Liver (tissue), 9 donors: ENCODE results near the gene TRERF1. TPM values are rescaled to one million over a fixed set of nuclear protein-coding genes. Genes with fewer than 3 reads are reported as not detected.

ENCODE experiments used
- DNase-seq: peaks from one replicate; pipeline ENCODE4 v3.0.0-alpha.2; 2017; ENCODE audit warnings: low spot score
- H3K27ac ChIP-seq, 2 donors: one replicate each; pipeline ENCODE4 v1.7.0; 2013; ENCODE audit warnings: inconsistent platforms in 2 of 2, low read length in 2 of 2, control low read depth in 1 of 2, low read depth in 1 of 2, mild to moderate bottlenecking in 1 of 2
- H3K27me3 ChIP-seq, 4 donors: one replicate each; pipeline versions ENCODE4 v1.6.1 to v1.7.0; 2013; ENCODE audit warnings: low read length in 3 of 4, inconsistent platforms in 1 of 4, mild to moderate bottlenecking in 1 of 4, moderate library complexity in 1 of 4; ENCODE audit not compliant: control insufficient read depth in 4 of 4, insufficient read depth in 4 of 4
- H3K36me3 ChIP-seq, 4 donors: one replicate each; pipeline versions ENCODE4 v1.6.1 to v1.7.0; 2013; ENCODE audit warnings: low read length in 3 of 4, mild to moderate bottlenecking in 3 of 4, low read depth in 1 of 4, moderate library complexity in 1 of 4; ENCODE audit not compliant: control insufficient read depth in 4 of 4, insufficient read depth in 3 of 4
- H3K4me1 ChIP-seq, 4 donors: one replicate each; pipeline versions ENCODE4 v1.6.1 to v1.7.0; 2013; ENCODE audit warnings: low read length in 3 of 4, mild to moderate bottlenecking in 3 of 4, moderate library complexity in 1 of 4; ENCODE audit not compliant: control insufficient read depth in 4 of 4, insufficient read depth in 4 of 4
- H3K4me3 ChIP-seq, 3 donors: one replicate each; pipeline versions ENCODE4 v1.6.1 to v1.7.0; 2013; ENCODE audit warnings: low read length in 3 of 3, control low read depth in 1 of 3, low read depth in 1 of 3, mild to moderate bottlenecking in 1 of 3
- H3K9ac ChIP-seq, 2 donors: one replicate each; pipeline ENCODE4 v1.7.0; 2013; ENCODE audit warnings: low read length in 2 of 2, mild to moderate bottlenecking in 2 of 2, moderate library complexity in 2 of 2, control low read depth in 1 of 2, low read depth in 1 of 2
- H3K9me3 ChIP-seq, 4 donors: one replicate each; pipeline versions ENCODE4 v1.6.1 to v1.7.0; 2013; ENCODE audit warnings: low read length in 3 of 4; ENCODE audit not compliant: control insufficient read depth in 4 of 4
- ATF3 ChIP-seq: IDR thresholded peaks from 2 replicates; pipeline ENCODE4 v1.6.1; 2016; ENCODE audit warnings: antibody characterized with exemption
- CTCF ChIP-seq: fragments of 150-350 bp; IDR thresholded peaks from 2 replicates; pipeline ENCODE4 v1.5.1; 2017; ENCODE audit warnings: improper control_type of control experiment, low read depth, low read length; ENCODE audit not compliant: missing input control
- EGR1 ChIP-seq, 2 donors: IDR thresholded peaks; 2 replicates each; pipeline ENCODE4 v1.6.1; 2016 to 2018; ENCODE audit warnings: antibody characterized with exemption in 2 of 2, low read depth in 2 of 2
- FOXA1 ChIP-seq: IDR thresholded peaks from 2 replicates; pipeline ENCODE4 v1.6.1; 2016; ENCODE audit warnings: antibody characterized with exemption
- FOXA2 ChIP-seq: IDR thresholded peaks from 2 replicates; pipeline ENCODE4 v1.6.1; 2016; ENCODE audit warnings: antibody characterized with exemption
- GABPA ChIP-seq, 2 donors: IDR thresholded peaks in 1 of 2; conservative IDR thresholded peaks in 1 of 2; 2 replicates each; pipeline ENCODE4 v1.6.1; 2016; ENCODE audit warnings: antibody characterized with exemption in 2 of 2, mild to moderate bottlenecking in 1 of 2, moderate library complexity in 1 of 2
- HNF4A ChIP-seq, 2 donors: conservative IDR thresholded peaks; 2 replicates each; pipeline ENCODE4 v1.6.1; 2016; ENCODE audit warnings: antibody characterized with exemption in 2 of 2, mild to moderate bottlenecking in 2 of 2
- HNF4G ChIP-seq: IDR thresholded peaks from 2 replicates; pipeline ENCODE4 v1.6.1; 2016; ENCODE audit warnings: antibody characterized with exemption
- JUND ChIP-seq, 2 donors: IDR thresholded peaks; 2 replicates each; pipeline ENCODE4 v1.6.1; 2016; ENCODE audit warnings: antibody characterized with exemption in 2 of 2
- MAX ChIP-seq: IDR thresholded peaks from 2 replicates; pipeline ENCODE4 v1.6.1; 2016; ENCODE audit warnings: antibody characterized with exemption
- NR2F2 ChIP-seq: IDR thresholded peaks from 2 replicates; pipeline ENCODE4 v1.6.1; 2016; ENCODE audit warnings: antibody characterized with exemption
- RAD21 ChIP-seq, 2 donors: IDR thresholded peaks; 2 replicates each; pipeline ENCODE4 v1.6.1; 2016; ENCODE audit warnings: antibody characterized with exemption in 2 of 2, mild to moderate bottlenecking in 2 of 2
- REST ChIP-seq: IDR thresholded peaks from 2 replicates; pipeline ENCODE4 v1.6.1; 2016; ENCODE audit warnings: antibody characterized with exemption, mild to moderate bottlenecking
- RXRA ChIP-seq, 2 donors: IDR thresholded peaks; 2 replicates each; pipeline ENCODE4 v1.6.1; 2017 to 2018; ENCODE audit warnings: antibody characterized with exemption in 2 of 2, mild to moderate bottlenecking in 1 of 2
- SP1 ChIP-seq: IDR thresholded peaks from 2 replicates; pipeline ENCODE4 v1.6.1; 2018; ENCODE audit warnings: antibody characterized with exemption, mild to moderate bottlenecking
- TAF1 ChIP-seq: conservative IDR thresholded peaks from 2 replicates; pipeline ENCODE4 v1.6.1; 2016; ENCODE audit warnings: antibody characterized with exemption, mild to moderate bottlenecking
- YY1 ChIP-seq: IDR thresholded peaks from 2 replicates; pipeline ENCODE4 v1.6.1; 2016; ENCODE audit warnings: antibody characterized with exemption, mild to moderate bottlenecking
- ZBTB33 ChIP-seq: IDR thresholded peaks from 2 replicates; pipeline ENCODE4 v1.6.1; 2016; ENCODE audit warnings: antibody characterized with exemption
- WGBS: extraction: QIAGEN DNeasy Blood & Tissue Kit; methylation state at CpG from one replicate; pipeline ENCODE4 v1.1.7; 2013; 5-methylcytosine and 5-hydroxymethylcytosine counted together
- polyA plus RNA-seq, 2 donors: library from polyadenylated mRNA; stranded (reverse) in 1 of 2; unstranded in 1 of 2; fragments of 200-250 nt in 1 of 2; fragments of >200 nt in 1 of 2; fragmentation: Nextera tagmentation in 1 of 2; extraction: Ambion mirVana in 1 of 2; gene quantifications; one replicate each; pipeline versions ENCODE4 v1.2.1 to v1.2.3, GENCODE V29; 2013 to 2015
- total RNA-seq, 2 donors: library from RNA; depleted of rRNA; stranded (reverse); fragments of >200 nt; gene quantifications; one replicate each; pipeline ENCODE4 v1.2.3, GENCODE V29; 2014
- donor health status: healthy.
- donor health status: healthy.
- donor health status: healthy.
- donor health status: healthy.
- donor health status: healthy.

Gene TRERF1
- total and polyA plus RNA-seq, 4 donors: 0.33 to 1.3 (median 0.68) TPM

GRCh38 chr6:42349753-42350511 is 101.8 kb downstream of the TRERF1 start:
- Histone ChIP-seq H3K4me1 (no peaks in the 10 kb centered on the region), H3K27ac (no peak overlapping the region), H3K4me3 (no peak overlapping the region), H3K27me3 (peaks cover 0 to 2% (median 0%) of the 10 kb centered on the region in 4 donors), H3K36me3 (no peaks in the 10 kb centered on the region), H3K9me3 (no peaks in the 10 kb centered on the region), H3K9ac (no peak overlapping the region)
- TF ChIP-seq JUND (IDR thresholded peaks at IDR 0.05) (no peak), ATF3 (no peak), FOXA1 (no peak), EGR1 (IDR thresholded peaks at IDR 0.05; ENCODE audit: low read depth in 2 of 2) (no peak), SP1 (no peak), HNF4A (conservative IDR thresholded peaks at IDR 0.05) (no peak), HNF4G (no peak), GABPA (IDR thresholded peaks at IDR 0.05 in 1 of 2, conservative IDR thresholded peaks at IDR 0.05 in 1 of 2) (no peak), RAD21 (IDR thresholded peaks at IDR 0.05) (no peak), CTCF (no peak), RXRA (IDR thresholded peaks at IDR 0.05) (no peak), TAF1 (no peak), ZBTB33 (no peak), NR2F2 (no peak), FOXA2 (no peak), YY1 (no peak), REST (no peak), MAX (no peak)
- no peak for DNase-seq
- 87% methylated on average over 10 of the region's 10 CpGs for WGBS
